GM21786 (cell line): ENCODE measurements around the gene OR4K13.

ENCODE experiments used
- ATAC-seq: cut with Tn5 transposase; IDR thresholded peaks from one replicate; pipeline ENCODE4 v1.9.1; 2021; ENCODE audit not compliant: unreplicated experiment

Gene OR4K13

DNA sequence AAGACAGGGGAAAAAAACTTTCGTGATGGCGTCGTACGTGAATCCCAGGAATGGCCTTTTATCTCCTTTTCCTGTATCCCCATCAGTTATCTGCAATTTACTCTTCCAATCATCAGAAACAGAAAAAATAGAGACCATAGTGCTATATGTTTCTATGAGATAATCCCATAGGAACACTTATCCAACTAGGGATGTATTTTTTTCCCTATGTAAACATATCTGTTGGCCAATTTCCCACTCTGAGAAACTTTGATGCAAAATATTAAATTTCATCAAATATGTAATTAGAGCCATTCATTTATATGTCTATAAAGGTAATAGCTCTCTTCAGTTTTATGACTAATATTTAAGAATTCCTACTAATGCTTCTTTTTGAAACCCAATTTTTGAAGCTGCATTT is at the start of gene OR4K13:
Gene OR4K13 (minus strand): TSS at position 101 of the 400 bp plus-strand sequence. CDS start 1,280 bp downstream, outside the sequence.
- ATAC-seq: no peak

- no peak for ATAC-seq
Measured at GRCh38 chr14:20059745-20060144, 23.9 kb upstream of the OR4K13 start, which contains the start of gene OR4L1. OR4L1 (plus strand) TSS chr14:20060045; CDS start chr14:20060045, 0 bp downstream.

DNA sequence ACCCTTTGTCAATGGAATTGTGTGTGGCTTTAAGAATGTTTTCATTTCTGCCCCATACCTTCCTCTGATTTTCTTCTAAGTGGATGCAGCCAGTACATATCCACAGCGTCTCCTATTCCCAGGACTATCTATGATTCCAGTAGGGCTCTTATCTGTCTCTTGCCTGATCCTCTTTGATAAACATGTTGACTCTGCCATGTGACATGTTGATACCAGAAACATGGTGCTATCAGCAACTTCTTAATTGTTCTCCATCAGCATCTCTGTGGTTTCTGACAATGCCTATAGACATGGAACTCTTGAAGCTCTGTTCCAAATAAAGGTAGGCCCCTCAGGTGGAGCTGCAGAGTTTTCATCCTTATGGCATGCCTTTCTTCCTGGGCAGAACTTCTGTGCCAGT is 12.4 kb upstream of the OR4K13 start:
- ATAC-seq: no peak

DNA sequence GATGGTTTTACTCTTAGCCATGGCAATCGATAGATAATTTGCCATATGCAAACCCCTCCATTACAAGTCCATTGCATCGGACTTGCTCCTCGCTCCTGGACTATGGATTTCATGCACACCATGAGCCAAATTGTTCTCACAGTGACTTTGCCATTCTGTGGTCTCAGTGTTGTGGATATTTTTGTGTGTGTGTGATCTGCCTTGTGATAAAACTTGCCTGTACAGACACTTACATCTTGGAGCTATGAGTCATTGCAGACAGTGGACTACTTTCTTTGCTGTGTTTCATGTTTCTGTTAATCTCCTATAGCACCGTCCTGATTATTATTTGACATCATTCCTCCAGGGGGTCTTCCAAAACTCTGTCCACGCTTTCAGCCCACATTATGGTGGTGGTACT is 8.4 kb upstream of the OR4K13 start:
- ATAC-seq: no peak

GRCh38 chr14:20035449-20035848 is 389 bp downstream of the OR4K13 start:
- ATAC-seq: no peak

DNA sequence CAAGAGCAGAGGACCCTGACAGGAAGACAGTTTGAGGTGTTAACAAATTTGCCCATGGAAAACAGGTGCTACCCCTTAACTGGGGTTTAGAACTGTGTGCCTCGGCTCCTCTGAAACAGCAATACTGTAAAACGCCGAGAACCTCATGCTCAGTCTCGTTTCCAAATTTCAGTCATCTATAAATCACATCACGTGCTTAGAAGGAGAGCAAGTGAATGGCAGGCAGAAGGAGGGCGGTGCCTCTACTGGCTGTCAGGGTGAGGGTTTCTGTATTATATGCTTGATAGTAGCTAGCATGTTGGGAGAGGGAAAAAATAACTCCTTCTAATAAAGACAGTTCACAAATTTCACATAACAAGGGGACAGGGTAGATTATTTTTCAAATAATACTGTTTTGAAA is 4.8 kb downstream of the OR4K13 start:
- no peak for ATAC-seq

DNA sequence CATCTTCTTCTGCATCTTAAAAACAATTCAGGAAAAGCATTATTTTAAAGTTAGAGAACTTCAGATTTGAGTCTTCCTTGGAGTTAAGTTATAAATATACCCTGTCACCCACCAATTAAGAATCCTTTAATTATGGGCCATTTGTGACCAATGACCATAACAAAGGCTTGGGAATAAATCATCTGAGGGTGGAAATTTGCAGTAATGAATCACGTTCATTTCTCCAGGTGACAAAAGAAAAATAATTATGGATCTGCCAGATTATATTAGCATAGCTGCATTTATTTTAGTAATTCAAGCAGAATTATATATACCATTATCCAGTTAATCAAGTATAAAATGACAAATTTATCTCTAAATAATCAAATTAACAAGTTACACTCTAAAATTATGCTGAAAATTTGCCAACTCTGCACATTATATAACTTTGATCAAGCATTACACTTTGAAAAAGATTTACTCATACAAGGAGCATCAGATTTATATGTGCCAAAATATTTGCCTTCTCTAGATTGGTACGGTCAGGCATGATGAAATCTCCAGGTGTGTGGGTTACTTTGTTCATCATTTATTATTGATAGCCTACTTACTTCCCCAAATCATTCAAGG is 16.5 kb downstream of the OR4K13 start, which contains the start of gene OR4K14:
Gene OR4K14 (minus strand): TSS at position 51 of the 609 bp plus-strand sequence. CDS start 4,114 bp downstream, outside the sequence.
- no peak for ATAC-seq

DNA sequence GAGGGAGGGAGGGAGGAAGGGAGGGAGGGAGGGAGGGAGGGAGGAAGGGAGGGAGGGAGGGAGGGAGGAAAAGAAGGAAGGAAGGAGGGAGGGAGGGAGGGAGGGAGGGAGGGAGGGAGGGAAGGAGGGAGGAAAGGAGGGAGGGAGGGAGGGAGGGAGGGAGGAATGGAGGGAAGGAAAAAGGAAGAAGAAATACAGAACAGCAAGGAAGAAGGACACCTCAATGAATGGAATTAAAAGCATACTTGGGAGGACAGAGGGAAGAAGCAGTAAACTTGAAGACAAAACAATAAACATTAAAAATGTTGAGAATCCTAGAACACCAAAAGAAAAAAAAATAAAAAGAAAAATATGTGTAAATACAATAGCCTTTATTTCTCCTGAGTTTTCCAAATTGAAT is 27.7 kb downstream of the OR4K13 start:
- ATAC-seq: no peak

DNA sequence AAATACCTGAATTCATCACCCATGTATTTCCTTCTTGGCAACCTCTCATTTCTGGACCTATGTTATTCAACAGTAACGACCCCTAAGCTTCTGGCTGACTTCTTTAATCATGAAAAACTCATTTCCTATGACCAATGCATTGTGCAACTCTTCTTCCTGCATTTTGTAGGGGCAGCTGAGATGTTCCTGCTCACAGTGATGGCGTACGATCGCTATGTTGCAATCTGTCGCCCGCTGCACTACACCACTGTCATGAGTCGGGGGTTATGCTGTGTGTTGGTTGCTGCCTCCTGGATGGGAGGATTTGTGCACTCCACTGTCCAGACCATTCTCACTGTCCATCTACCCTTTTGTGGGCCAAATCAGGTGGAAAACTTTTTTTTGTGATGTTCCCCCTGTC is 33.5 kb downstream of the OR4K13 start:
- ATAC-seq: no peak

DNA sequence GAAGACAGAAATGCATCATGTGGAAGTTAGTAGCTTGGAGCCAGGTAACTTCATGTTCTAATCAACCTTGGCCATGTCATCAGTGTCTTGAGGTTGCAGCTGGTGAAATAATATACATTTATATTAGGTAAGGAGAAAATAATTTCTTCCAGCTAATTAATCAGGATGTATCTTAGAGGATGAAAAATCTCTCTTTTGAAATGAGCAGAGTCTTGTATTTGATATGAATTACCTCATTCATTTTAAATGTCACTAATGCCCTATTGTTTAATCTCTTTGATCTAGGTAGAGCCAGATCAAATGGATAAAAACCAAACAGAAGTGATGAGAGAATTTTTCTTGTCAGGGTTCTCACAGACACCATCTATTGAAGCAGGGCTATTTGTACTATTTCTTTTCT is 34.0 kb downstream of the OR4K13 start, which contains the start of gene OR4Q2:
Gene OR4Q2 (plus strand): TSS at position 301 of the 400 bp plus-strand sequence.
- no peak for ATAC-seq

GRCh38 chr14:19993438-19993837 is 42.4 kb downstream of the OR4K13 start:
- ATAC-seq: no peak
